GM12801 (cell line): ENCODE measurements around the gene ENDOD1.

ENCODE experiments used
- TF ChIP-seq, protein P1 (sequence below): IDR thresholded peaks from one replicate; pipeline ENCODE4 v1.5.1; 2011; ENCODE audit warnings: control low read depth; ENCODE audit not compliant: insufficient read length; ENCODE audit errors: extremely low read depth

ENDOD1 gene

DNA sequence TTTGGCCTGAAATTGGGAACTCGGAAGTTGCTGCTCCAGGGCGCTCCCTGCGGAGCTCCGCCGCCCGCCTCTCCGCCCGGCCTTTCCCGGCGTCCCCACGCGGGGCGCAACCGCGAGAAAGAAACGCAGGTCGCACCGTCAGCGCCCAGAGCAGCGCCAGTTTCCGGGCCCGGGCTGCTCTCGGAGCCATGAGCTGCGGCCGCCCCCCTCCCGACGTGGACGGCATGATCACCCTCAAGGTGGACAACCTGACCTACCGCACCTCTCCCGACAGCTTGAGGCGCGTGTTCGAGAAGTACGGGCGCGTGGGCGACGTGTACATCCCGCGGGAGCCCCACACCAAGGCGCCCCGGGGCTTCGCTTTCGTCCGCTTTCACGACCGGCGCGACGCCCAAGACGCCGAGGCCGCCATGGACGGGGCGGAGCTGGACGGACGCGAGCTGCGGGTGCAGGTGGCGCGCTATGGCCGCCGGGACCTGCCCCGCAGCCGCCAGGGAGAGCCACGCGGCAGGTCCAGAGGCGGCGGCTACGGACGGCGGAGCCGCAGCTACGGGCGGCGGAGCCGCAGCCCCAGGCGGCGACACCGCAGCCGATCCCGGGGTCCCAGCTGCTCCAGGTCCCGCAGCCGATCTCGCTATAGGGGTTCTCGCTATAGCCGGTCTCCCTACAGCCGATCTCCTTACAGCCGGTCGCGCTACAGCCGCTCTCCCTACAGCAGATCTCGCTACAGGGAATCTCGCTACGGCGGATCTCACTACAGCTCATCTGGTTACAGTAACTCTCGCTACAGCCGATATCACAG, 22.4 kb upstream of the ENDOD1 start:
- TF ChIP-seq, protein P1, sequence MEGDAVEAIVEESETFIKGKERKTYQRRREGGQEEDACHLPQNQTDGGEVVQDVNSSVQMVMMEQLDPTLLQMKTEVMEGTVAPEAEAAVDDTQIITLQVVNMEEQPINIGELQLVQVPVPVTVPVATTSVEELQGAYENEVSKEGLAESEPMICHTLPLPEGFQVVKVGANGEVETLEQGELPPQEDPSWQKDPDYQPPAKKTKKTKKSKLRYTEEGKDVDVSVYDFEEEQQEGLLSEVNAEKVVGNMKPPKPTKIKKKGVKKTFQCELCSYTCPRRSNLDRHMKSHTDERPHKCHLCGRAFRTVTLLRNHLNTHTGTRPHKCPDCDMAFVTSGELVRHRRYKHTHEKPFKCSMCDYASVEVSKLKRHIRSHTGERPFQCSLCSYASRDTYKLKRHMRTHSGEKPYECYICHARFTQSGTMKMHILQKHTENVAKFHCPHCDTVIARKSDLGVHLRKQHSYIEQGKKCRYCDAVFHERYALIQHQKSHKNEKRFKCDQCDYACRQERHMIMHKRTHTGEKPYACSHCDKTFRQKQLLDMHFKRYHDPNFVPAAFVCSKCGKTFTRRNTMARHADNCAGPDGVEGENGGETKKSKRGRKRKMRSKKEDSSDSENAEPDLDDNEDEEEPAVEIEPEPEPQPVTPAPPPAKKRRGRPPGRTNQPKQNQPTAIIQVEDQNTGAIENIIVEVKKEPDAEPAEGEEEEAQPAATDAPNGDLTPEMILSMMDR: no peak

- TF ChIP-seq, protein P1: no peak
Observed at GRCh38 chr11:95067841-95068219, 21.8 kb upstream of the ENDOD1 start.

- TF ChIP-seq, protein P1: no peak
Observed at GRCh38 chr11:95068549-95068948, 21.1 kb upstream of the ENDOD1 start.

DNA sequence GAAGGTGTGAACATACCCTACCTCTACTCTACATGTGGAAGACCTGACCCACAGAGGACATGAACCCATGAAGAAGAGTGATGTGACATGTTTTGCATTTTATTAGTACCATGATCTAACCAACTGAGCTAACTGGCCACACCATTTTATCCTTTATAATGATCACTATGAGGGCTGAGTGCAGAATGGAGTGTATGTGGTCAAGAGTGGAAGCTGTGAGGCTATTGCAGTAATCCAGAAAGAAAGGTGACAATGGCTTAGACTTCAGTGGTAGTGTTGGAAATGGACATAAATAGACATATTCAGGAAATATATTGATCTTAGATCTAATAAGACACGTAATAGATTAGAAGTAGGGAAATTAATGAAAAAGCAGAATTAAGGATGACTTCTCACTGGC, 19.2 kb upstream of the ENDOD1 start:
- TF ChIP-seq, protein P1: no peak

GRCh38 chr11:95072948-95073347, 16.7 kb upstream of the ENDOD1 start:
- TF ChIP-seq, protein P1: no peak

GRCh38 chr11:95074792-95075563, 14.7 kb upstream of the ENDOD1 start:
- TF ChIP-seq, protein P1: no peak

DNA sequence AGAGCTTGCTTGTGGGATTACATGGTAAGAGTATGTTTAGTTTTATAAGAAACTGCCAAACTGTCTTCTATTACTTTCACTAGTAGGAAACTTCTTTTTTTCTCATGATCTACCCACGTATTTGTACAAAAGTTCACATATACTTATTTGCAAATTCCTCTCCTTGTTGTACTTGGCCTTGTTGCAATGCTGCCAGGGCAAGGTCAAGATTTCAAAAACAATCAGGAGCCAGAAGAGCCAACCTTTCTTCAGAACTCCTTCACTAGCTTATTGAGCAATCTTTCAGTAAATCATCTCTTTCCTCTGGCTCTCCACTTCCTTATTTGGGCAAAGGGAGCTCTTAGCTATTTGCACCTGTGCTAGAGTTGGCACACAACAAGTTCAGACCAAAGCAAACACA, 13.2 kb upstream of the ENDOD1 start:
- TF ChIP-seq, protein P1: no peak
